Measurements from ENCODE around the gene HAPLN1. TPM values are rescaled to one million over a fixed set of nuclear protein-coding genes. Genes with fewer than 3 reads are reported as not detected.

Gene HAPLN1
- total and polyA plus RNA-seq, 2 of the 8 experiments (the other 6 are each of a cell fraction or from before 2014, with no cell fraction given), result 0.56 to 2.1 TPM

GRCh38 chr5:83752700-83753099 lies 32.0 kb upstream of the HAPLN1 start (continued):
- TF ChIP-seq CTCF (IDR thresholded peaks at IDR 0.05; ENCODE audit: control extremely low read depth in 1 of 3, insufficient read depth in 1 of 3, low read depth in 1 of 3, low read length in 3 of 3) (no peak), KDM5A (IDR thresholded peaks at IDR 0.05; ENCODE audit: low read length) (no peak), BRCA1 (IDR thresholded peaks at IDR 0.05; ENCODE audit: low read depth, low read length) (no peak), SIN3A (conservative IDR thresholded peaks at IDR 0.05 in 1 of 2, IDR thresholded peaks at IDR 0.05 in 1 of 2; ENCODE audit: low read depth in 1 of 2, low read length in 2 of 2) (no peak), RFX5 (IDR thresholded peaks at IDR 0.05; ENCODE audit: borderline replicate concordance, low read depth, low read length) (no peak)
